Measurements from ENCODE around the gene DEAF1.

- TF ChIP-seq CTCF (IDR thresholded peaks at IDR 0.05) (no peak), POLR2A (IDR thresholded peaks at IDR 0.05) (no peak)
Observed at GRCh38 chr11:727281-727701, 32.3 kb upstream of the DEAF1 start.

Data from body of pancreas (tissue), 4 donors.